Peyer's patch (tissue), 4 donors: ENCODE data around the gene HBA2. TPM values are rescaled to one million over a fixed set of nuclear protein-coding genes. Genes with fewer than 3 reads are reported as not detected.
"Not testable (repeated sequence)": the region's sequence is repeated elsewhere in the genome, so short reads cannot be mapped to it uniquely, and the experiment has no call there.

Source experiments
- DNase-seq, 3 donors: peaks; one replicate each; pipeline ENCODE4 v3.0.0-alpha.2; 2017 to 2019
- H3K27ac ChIP-seq, 4 donors: fragments of 200-600 bp; sonication (generic); one replicate each; pipeline ENCODE4 v1.5.1; 2016 to 2019
- H3K27me3 ChIP-seq, 2 donors: fragments of 200-600 bp; sonication (generic); one replicate each; pipeline ENCODE4 v1.5.1; 2019
- H3K36me3 ChIP-seq, 3 donors: fragments of 200-600 bp; sonication (generic); one replicate each; pipeline ENCODE4 v1.5.1; 2016 to 2019
- H3K4me1 ChIP-seq, 4 donors: fragments of 200-600 bp; sonication (generic); one replicate each; pipeline ENCODE4 v1.5.1; 2016 to 2019
- H3K4me3 ChIP-seq, 4 donors: fragments of 200-600 bp; sonication (generic); 1 replicate in 3 of 4; 2 replicates in 1 of 4; pipeline ENCODE4 v1.5.1; 2016 to 2019; ENCODE audit warnings: mild to moderate bottlenecking in 1 of 4
- H3K9me3 ChIP-seq, 4 donors: fragments of 200-600 bp; sonication (generic); one replicate each; pipeline ENCODE4 v1.5.1; 2016 to 2019; ENCODE audit warnings: mild to moderate bottlenecking in 1 of 4
- CTCF ChIP-seq, 6 experiments: fragments of 450-650 bp in 4 of 6; fragments of 200-600 bp in 2 of 6; sonication (generic) in 1 of 6; IDR thresholded peaks; one replicate each; pipeline ENCODE4 v1.5.1; 2017 to 2019; ENCODE audit warnings: antibody characterized with exemption in 6 of 6, mild to moderate bottlenecking in 3 of 6, moderate library complexity in 1 of 6
- POLR2A ChIP-seq, 2 donors: fragments of 450-650 bp; IDR thresholded peaks; one replicate each; pipeline ENCODE4 v1.5.1; 2017; ENCODE audit warnings: antibody characterized with exemption in 2 of 2, mild to moderate bottlenecking in 2 of 2, moderate library complexity in 2 of 2
- total RNA-seq, 4 donors: library from RNA; depleted of rRNA; stranded (reverse); fragments of >200 nt; gene quantifications; one replicate each; pipeline ENCODE4 v1.1.0, GENCODE V29; 2016

Gene HBA2
- total RNA-seq, 4 donors from 2014 or later = 9.1 TPM; not detected in 3

DNA sequence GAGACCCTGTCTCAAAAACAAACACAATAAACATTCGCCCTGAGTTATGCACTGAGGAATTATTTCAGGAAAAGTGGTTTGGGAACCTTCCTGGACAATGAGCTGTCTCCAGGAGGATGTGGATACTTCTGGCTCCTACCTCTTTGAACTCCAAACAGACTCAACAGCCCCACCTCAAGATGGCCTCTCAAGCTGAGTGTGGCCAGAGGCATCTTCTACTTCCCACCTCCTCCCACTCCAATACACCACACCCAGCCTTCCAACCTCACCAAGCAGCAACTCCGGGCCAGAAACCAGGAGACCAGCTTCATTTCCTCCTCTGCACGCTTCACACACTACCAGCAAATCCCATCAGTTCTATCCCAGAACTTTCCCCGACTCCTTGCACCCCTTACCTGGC lies 19.2 kb downstream of the HBA2 start:
- H3K4me1 ChIP-seq = no peaks in the 10 kb centered on the region
- no peaks in the 10 kb centered on the region for H3K27me3 ChIP-seq
- H3K36me3 ChIP-seq = peaks cover 0 to 94% (median 0%) of the 10 kb centered on the region in 3 donors
- TF ChIP-seq POLR2A (IDR thresholded peaks at IDR 0.05) = no peak
- no peak for TF ChIP-seq CTCF (IDR thresholded peaks at IDR 0.05)
- no peak for DNase-seq
- H3K9me3 ChIP-seq = no peaks in the 10 kb centered on the region
- no peak overlapping the region for H3K27ac ChIP-seq
- no peak overlapping the region for H3K4me3 ChIP-seq

GRCh38 chr16:192686-193085 lies 20.0 kb downstream of the HBA2 start:
- no peak for DNase-seq
- Histone ChIP-seq H3K27ac (no peak overlapping the region), H3K4me1 (no peaks in the 10 kb centered on the region), H3K36me3 (peaks cover 0 to 95% (median 0%) of the 10 kb centered on the region in 3 donors), H3K4me3 (no peak overlapping the region), H3K9me3 (no peaks in the 10 kb centered on the region), H3K27me3 (no peaks in the 10 kb centered on the region)
- TF ChIP-seq CTCF (IDR thresholded peaks at IDR 0.05) = no peak
- TF ChIP-seq POLR2A (IDR thresholded peaks at IDR 0.05) = no peak

DNA sequence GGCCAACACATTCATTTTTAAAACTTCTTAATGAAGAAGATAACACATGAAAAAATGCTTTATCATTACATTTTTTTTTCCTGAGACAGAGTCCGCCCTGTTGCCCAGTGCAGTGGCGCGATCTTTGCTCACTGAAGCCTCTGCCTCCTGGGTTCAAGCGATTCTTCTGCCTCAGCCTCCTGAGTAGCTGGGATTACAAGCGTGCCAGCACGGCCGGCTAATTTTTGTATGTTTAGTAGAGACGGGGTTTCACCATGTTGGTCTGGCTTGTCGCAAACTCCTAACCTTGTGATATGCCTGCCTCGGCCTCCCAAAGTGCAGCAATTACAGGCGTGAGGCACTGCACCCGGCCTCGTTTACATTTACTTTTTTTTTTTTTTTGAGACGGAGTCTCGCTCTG lies 20.8 kb downstream of the HBA2 start:
- Histone ChIP-seq H3K9me3 (no peaks in the 10 kb centered on the region), H3K27me3 (no peaks in the 10 kb centered on the region), H3K4me3 (no peak overlapping the region), H3K4me1 (no peaks in the 10 kb centered on the region), H3K27ac (no peak overlapping the region), H3K36me3 (peaks cover 0 to 98% (median 3%) of the 10 kb centered on the region in 3 donors)
- TF ChIP-seq CTCF (IDR thresholded peaks at IDR 0.05) (no peak), POLR2A (IDR thresholded peaks at IDR 0.05) (no peak)
- no peak for DNase-seq

DNA sequence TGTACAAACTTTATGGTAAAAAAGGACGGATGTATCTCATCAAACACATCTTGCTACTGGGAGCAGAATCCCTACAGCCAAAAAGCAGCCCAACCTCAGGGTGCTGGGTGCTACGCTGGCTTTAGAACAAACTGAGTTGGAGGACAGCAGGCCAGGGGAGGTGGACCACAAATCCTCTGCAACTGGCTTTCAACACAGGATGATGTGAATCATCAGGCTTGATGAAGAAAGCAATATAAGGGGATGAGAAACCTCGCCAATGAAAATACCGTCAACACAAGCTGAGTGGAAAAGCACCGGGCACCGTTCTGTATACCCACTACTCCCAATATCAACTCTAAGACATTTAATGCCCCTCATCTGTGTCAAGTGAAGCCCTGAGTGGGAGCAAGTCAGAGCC lies 21.8 kb downstream of the HBA2 start:
- H3K36me3 ChIP-seq = peaks cover 0 to 98% (median 4%) of the 10 kb centered on the region in 3 donors
- DNase-seq = no peak
- TF ChIP-seq POLR2A (IDR thresholded peaks at IDR 0.05) (no peak), CTCF (IDR thresholded peaks at IDR 0.05) (no peak)

DNA sequence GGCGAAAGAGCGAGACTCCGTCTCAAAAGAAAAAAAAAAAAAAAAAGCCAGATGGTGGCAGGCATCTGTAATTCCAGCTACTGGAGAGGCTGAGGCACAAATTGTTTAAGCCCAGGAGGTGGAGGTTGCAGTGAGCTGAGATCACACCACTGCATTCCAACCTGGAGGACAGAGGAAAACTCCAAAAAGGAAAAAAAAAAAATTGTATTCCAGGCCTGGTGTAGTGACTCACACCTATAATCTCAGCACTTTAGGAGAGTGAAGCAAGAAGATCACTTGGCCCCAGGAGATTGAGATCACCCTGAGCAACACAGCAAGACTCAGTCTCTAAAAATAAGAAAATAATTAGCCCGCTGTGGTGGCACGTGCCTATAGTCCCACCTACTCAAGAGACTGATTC lies 27.7 kb downstream of the HBA2 start:
- TF ChIP-seq CTCF (IDR thresholded peaks at IDR 0.05) (no peak), POLR2A (IDR thresholded peaks at IDR 0.05) (no peak)
- no peak overlapping the region for H3K4me3 ChIP-seq
- H3K9me3 ChIP-seq = no peaks in the 10 kb centered on the region
- H3K27ac ChIP-seq = no peak overlapping the region
- no peaks in the 10 kb centered on the region for H3K4me1 ChIP-seq
- H3K27me3 ChIP-seq = no peaks in the 10 kb centered on the region
- peaks cover 0 to 90% (median 4%) of the 10 kb centered on the region in 3 donors for H3K36me3 ChIP-seq
- no peak for DNase-seq

More for the DNA sequence above, 21.8 kb downstream of the HBA2 start:
- H3K4me3 ChIP-seq = no peak overlapping the region
- H3K27me3 ChIP-seq = no peaks in the 10 kb centered on the region
- H3K9me3 ChIP-seq = no peaks in the 10 kb centered on the region
- no peaks in the 10 kb centered on the region for H3K4me1 ChIP-seq
- H3K27ac ChIP-seq = no peak overlapping the region

DNA sequence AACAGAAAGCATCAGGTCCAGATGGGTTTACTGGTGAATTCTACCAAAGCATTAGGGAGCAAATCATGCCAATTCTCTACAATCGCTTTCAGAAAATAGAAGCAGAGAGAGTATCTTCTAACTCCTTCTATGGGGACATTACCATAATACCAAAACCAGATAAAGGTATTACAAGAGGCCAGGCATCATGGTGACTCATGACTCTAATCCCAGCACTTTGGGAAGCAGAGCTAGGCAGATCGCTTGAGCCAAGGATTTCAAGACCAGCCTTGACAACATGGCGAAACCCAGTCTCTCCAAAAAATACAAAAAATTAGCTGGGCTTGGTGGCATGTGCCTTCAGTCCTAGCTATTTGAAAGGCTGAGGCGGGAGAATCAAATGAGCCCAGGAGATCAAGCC lies 30.6 kb downstream of the HBA2 start:
- Histone ChIP-seq H3K9me3 (no peaks in the 10 kb centered on the region), H3K27me3 (no peaks in the 10 kb centered on the region), H3K4me1 (no peaks in the 10 kb centered on the region), H3K4me3 (no peak overlapping the region), H3K36me3 (peaks cover 0 to 91% (median 3%) of the 10 kb centered on the region in 3 donors), H3K27ac (no peak overlapping the region)
- DNase-seq = no peak
- TF ChIP-seq CTCF (IDR thresholded peaks at IDR 0.05) = no peak
- TF ChIP-seq POLR2A (IDR thresholded peaks at IDR 0.05) = no peak

DNA sequence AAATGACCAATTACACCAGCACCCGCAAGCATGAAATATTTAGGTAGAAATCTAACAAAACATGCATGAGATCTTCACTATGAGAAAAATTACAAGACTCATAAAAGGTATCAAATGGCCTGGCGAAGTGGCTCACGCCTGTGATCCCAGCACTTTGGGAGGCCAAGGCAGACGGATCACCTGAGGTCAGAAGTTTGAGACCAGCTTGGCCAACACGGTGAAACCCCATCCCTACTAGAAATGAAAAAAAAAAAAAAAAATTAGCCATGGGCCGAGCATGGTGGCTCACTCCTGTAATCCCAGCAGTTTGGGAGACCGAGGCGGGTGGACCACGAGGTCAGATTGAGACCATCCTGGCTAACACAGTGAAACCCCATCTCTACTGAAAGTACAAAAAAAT lies 31.4 kb downstream of the HBA2 start:
- H3K4me1 ChIP-seq, H3K27me3 ChIP-seq, H3K4me3 ChIP-seq, DNase-seq, H3K9me3 ChIP-seq, H3K27ac ChIP-seq: not testable (repeated sequence)
- H3K36me3 ChIP-seq = peaks cover 0 to 91% (median 0%) of the 10 kb centered on the region in 3 donors

DNA sequence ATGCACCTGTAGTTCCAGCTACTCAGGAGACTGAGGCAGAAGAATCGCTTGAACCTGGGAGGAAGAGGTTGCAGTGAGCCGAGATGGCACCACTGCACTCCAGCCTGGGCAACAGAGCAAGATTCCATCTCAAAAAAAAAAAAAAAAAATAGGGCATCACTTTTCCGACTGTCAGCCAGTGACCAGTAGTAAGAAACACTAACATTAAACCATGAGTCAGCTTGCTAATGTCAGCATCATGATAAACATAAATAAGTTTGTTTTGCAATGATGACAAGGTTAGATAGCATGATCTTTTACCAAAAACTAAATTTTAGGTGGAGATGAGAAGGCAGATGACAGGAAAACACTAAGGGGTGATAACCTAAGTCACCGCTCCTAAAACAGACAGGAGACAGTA lies 36.7 kb downstream of the HBA2 start:
- H3K4me1 ChIP-seq, DNase-seq: not testable (repeated sequence)
- H3K36me3 ChIP-seq = peaks cover 0 to 96% (median 0%) of the 10 kb centered on the region in 3 donors

More for the DNA sequence above, 36.7 kb downstream of the HBA2 start:
- not testable (repeated sequence) for H3K27ac ChIP-seq, H3K27me3 ChIP-seq, H3K9me3 ChIP-seq, H3K4me3 ChIP-seq
